SK-N-MC (cell line): ENCODE data around the gene TXNRD2.

Experiments used
- EZH2 ChIP-seq: fragments of 200-600 bp; sonication (generic); IDR thresholded peaks from one replicate; pipeline ENCODE4 v1.6.1; 2017; ENCODE audit warnings: antibody characterized with exemption
- FOXP2 ChIP-seq: optimal IDR thresholded peaks from 2 replicates; pipeline ENCODE3; 2011; ENCODE audit warnings: mild to moderate bottlenecking, moderate library complexity; ENCODE audit not compliant: insufficient read depth; ENCODE audit errors: extremely low read length, control extremely low read depth
- POLR2AphosphoS5 ChIP-seq: IDR thresholded peaks from 2 replicates; pipeline ENCODE4 v1.6.1; 2012; ENCODE audit warnings: mild to moderate bottlenecking, low read depth, low read length, borderline replicate concordance

- TF ChIP-seq EZH2 (no peak), POLR2AphosphoS5 (no peak), FOXP2 (no peak)
Measured at GRCh38 chr22:19962909-19963806, 21.5 kb upstream of the TXNRD2 start.
